ENCODE data around the gene COP1. TPM values are rescaled to one million over a fixed set of nuclear protein-coding genes. Genes with fewer than 3 reads are reported as not detected.

COP1 gene
- total and polyA plus RNA-seq, 2 of the 4 experiments (the other 2 are of a cell fraction): 17.8 to 35.0 TPM

- TF ChIP-seq, protein P1, sequence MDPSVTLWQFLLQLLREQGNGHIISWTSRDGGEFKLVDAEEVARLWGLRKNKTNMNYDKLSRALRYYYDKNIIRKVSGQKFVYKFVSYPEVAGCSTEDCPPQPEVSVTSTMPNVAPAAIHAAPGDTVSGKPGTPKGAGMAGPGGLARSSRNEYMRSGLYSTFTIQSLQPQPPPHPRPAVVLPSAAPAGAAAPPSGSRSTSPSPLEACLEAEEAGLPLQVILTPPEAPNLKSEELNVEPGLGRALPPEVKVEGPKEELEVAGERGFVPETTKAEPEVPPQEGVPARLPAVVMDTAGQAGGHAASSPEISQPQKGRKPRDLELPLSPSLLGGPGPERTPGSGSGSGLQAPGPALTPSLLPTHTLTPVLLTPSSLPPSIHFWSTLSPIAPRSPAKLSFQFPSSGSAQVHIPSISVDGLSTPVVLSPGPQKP (IDR thresholded peaks at IDR 0.05; ENCODE audit: borderline replicate concordance, low read depth, low read length): no peak
- TF ChIP-seq MAZ (IDR thresholded peaks at IDR 0.05; ENCODE audit: borderline replicate concordance, low read depth, low read length): no peak
- TF ChIP-seq POLR2A (IDR thresholded peaks at IDR 0.05; ENCODE audit: low read depth, low read length): no peak
Measured at GRCh38 chr1:176206006-176206960, 803 bp downstream of the COP1 start (continued).

Data from IMR-90 (cell line).